Activated CD8-positive, alpha-beta memory T cell treated with anti-CD3 and anti-CD28 coated beads for 4 hours (primary cell): ENCODE data around the gene GRWD1.

Experiments
- DNase-seq, 2 donors: peaks; one replicate each; pipeline ENCODE4 v3.0.0-alpha.2; 2020; ENCODE audit warnings: low read depth in 2 of 2

Gene GRWD1

DNA sequence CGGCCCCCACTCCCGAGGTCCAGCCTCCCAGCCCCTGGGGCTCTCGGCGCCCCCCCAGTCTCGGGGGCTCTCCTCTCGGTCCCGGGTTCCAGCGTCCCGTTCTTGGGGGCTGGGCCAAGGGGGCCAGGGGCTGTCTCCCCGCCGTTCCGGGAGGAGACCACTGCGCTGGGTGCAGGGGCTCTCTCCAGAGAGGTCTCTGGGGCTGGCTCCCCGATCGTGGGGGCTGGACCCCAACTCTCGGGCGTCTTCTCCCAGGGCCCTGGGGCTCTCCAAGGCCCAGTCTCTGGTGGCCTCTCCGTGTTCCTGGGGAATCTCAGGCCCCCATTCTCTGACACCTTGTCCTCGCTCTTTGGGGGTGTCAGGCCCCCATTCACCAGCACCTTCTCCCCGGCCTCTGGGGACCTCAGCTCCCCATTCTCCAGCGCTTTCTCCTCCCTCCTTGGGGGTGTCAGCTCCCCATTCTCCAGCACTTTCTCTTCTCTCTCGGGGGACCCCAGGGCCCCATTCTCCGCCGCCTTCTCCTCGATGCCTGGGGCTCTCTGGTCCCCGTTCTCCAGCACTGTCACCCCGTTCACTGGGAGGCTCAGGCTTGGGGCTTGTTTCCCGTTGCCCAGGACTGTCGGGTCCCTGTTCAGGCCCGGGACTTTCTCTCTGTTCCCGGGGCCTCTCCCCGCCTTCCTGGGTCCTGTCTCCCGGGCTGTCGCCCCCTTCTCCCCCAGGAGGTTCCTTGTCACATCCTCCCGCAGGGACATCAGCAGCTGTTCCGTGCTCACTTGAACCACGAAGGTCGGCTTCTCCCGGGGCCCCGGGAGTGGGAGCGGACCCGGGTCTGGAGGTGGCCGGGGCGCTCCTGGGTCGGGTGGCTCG is 52.2 kb downstream of the GRWD1 start:
- no peak for DNase-seq

GRCh38 chr19:48498595-48499311 is 53.0 kb downstream of the GRWD1 start:
- DNase-seq = no peak

DNA sequence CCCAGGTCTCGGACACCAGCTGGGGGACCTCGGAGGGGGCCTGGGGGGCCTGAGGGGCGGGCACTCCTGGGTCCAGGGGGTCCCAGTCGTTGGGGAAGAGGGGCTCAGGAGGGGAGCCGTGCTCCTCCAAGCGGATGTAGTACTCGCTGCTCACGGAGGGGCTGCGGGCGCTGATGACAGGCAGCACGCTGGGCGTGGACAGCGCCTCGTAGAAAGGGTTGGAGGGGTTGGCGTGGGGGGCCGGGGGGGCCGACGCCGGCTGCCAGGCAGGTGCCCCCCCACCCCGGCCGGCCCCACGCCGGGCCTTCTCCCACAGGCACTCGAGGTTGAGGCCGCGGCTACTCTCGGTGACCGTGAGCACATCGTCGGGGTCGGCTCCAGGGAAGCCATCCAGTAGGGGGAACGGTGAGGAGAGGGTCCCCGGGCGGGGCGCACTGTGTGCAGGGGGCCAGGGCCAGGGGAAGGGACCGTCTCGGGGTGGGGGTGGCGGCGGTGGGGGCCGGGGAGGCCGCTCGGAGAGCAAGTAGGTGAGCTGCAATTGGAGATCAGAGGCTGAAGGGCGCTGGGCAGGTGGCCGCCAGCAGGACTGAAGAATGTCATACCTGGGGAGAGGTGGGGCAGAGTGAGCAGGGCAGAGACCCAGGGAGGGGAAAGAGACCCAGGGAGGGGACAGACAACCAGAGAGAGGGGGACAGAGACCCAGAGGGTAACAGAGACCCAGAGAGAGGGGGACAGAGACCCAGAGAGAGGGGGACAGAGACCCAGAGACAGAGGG is 53.7 kb downstream of the GRWD1 start:
- no peak for DNase-seq

GRCh38 chr19:48500830-48501493 is 55.2 kb downstream of the GRWD1 start:
- DNase-seq = no peak

GRCh38 chr19:48501494-48502349 is 55.9 kb downstream of the GRWD1 start:
- DNase-seq = peak in 1 of 2 donors; percentile 36

GRCh38 chr19:48502350-48503018 is 56.7 kb downstream of the GRWD1 start:
- no peak for DNase-seq

GRCh38 chr19:48506138-48506733 is 60.5 kb downstream of the GRWD1 start:
- no peak for DNase-seq
